ENCODE measurements around the gene POLR3G.

Gene POLR3G

DNA sequence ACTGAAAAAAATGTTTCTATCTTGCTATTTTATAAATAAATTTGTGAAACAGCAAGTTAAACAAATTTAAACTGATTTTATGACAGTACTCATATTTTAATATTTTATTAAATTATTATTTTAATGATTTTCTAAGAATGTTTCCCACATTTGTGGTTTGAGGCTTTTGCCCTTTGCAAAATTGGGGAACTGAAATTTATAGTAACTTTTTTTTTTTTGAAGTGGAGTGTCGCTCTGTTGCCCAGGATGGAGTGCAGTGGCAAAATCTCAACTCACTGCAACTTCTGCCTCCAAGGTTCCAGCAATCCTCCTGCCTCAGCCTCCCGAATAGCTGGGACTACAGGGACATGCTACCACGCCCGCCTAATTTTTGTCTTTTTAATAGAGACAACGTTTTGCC is 76.7 kb downstream of the POLR3G start:
- peaks cover 24% of the 10 kb centered on the region for H3K4me1 ChIP-seq (ENCODE audit: insufficient read depth, low read length)
- H3K9me3 ChIP-seq (ENCODE audit: control insufficient read depth, insufficient read depth, low read length), result no peaks in the 10 kb centered on the region
- no peak overlapping the region for H3K9ac ChIP-seq (ENCODE audit: low read depth, low read length)
- H3K36me3 ChIP-seq (ENCODE audit: insufficient read depth, low read length), result no peaks in the 10 kb centered on the region

DNA sequence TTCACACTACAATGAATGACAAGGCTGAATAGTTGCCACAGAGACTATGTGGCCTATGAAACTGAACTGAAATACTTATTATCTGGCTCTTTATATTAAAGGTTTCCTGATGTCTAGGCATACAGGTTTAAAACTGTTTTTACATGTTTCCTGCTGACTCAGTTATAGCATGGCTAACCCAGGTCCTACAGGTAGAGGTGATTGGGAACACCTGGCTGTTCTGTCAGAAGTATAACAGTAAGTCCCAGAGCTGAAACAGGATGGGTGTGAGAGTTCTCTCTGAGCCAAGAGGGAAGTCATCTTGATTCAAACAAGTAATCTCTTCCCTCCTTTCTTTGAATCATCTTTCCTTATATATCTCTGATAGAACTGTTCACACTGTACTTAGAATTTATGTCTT is 79.0 kb downstream of the POLR3G start:
- Histone ChIP-seq H3K9me3 (ENCODE audit: control insufficient read depth, insufficient read depth, low read length) (no peaks in the 10 kb centered on the region), H3K9ac (ENCODE audit: low read depth, low read length) (no peak overlapping the region)

DNA sequence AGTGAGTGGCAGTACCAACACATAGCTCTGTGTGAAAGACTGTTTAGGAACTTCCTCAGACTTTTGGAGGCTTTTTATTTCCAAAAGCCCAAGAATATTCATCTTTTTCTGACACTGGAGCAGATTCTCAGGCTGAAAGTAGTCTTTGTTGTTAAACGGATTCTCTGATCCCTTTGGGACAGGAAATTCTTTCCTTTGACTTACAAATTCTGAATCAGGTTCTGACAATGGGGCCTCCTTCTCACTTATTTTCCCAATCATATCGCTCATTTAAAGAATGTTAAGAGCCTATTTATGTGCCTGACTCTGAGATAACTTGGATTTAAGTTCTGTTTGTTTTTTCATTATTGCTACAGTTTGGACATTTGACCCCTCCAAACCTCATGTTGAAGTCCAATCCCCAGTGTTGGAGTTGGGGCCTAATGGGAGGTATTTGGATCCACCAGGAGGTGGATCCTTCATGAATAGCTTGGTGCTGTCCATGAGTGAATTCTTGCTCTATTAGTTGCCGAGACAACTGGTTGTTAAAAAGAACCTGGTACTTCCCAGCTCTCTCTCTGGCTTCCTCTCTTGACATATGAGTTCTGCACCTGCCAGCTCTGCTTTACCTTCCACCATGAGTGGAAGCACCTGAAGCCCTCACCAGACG is 79.8 kb downstream of the POLR3G start:
- H3K9me3 ChIP-seq (ENCODE audit: control insufficient read depth, insufficient read depth, low read length), result no peaks in the 10 kb centered on the region
- no peaks in the 10 kb centered on the region for H3K36me3 ChIP-seq (ENCODE audit: insufficient read depth, low read length)
- no peak overlapping the region for H3K9ac ChIP-seq (ENCODE audit: low read depth, low read length)
- H3K4me1 ChIP-seq (ENCODE audit: insufficient read depth, low read length), result peaks cover 31% of the 10 kb centered on the region

More for the DNA sequence above, 79.0 kb downstream of the POLR3G start:
- H3K36me3 ChIP-seq (ENCODE audit: insufficient read depth, low read length), result no peaks in the 10 kb centered on the region
- H3K4me1 ChIP-seq (ENCODE audit: insufficient read depth, low read length), result peaks cover 31% of the 10 kb centered on the region

DNA sequence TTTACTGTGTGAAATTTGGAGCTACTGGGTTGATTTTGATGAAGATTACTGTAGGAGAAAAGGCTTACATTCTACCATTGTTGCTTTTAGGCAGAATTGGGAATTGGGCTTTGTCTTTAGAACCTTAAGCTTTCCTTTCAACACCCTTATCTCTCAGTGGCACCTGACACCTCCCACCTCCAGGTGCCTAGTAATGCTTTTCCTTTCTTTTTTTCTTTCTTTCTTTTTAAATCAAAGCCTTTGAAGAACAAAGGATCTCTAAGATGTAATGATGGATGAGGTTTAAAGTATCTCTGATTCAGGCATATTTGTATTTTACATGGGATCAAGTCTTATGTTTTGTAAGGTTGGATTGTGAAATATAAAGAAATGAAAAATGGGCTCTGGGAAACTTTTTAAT is 81.0 kb downstream of the POLR3G start:
- Histone ChIP-seq H3K9ac (ENCODE audit: low read depth, low read length) (no peak overlapping the region), H3K9me3 (ENCODE audit: control insufficient read depth, insufficient read depth, low read length) (no peaks in the 10 kb centered on the region), H3K36me3 (ENCODE audit: insufficient read depth, low read length) (no peaks in the 10 kb centered on the region), H3K4me1 (ENCODE audit: insufficient read depth, low read length) (peaks cover 31% of the 10 kb centered on the region)

DNA sequence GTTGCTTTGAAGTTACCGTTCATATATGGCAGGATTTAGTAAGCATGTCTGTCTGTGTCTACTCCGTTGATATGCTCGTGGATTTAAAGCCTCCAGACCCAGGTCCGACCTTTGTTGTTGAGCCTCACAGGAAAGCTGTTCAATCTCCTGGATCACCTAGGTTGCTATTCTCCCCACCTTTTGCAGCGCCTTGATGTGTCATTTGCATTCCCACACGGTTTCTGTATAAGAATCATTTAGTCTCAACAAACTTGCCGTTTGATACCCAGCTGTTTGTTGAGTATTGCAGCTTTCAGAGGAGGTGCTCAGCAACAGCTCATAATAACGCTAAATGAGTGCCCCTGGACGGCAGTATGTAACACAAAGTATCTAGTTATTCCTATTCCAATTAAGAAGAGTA is 82.7 kb downstream of the POLR3G start:
- H3K4me1 ChIP-seq (ENCODE audit: insufficient read depth, low read length), result peaks cover 43% of the 10 kb centered on the region
- H3K9ac ChIP-seq (ENCODE audit: low read depth, low read length), result peak overlapping the region; percentile 82
- no peaks in the 10 kb centered on the region for H3K36me3 ChIP-seq (ENCODE audit: insufficient read depth, low read length)
- no peaks in the 10 kb centered on the region for H3K9me3 ChIP-seq (ENCODE audit: control insufficient read depth, insufficient read depth, low read length)

DNA sequence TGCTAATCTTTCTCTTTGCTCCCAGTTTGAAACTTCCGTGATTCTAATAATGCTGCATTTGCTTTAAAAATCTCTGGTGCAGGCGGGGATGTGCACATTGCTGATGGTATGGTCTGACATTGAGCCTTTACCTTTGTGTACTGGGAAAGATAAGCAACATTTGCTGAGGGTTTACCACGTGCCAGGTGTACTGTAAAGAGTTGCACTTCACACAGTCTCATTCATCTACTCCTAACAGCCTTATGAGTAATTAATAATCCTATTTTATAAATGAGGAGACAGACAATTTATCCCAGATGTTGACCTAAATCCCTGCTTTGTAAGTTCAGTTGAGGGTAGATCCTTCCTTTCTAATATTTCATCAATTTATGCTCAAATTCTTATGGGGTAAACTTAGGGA is 83.2 kb downstream of the POLR3G start:
- H3K36me3 ChIP-seq (ENCODE audit: insufficient read depth, low read length), result no peaks in the 10 kb centered on the region
- no peaks in the 10 kb centered on the region for H3K9me3 ChIP-seq (ENCODE audit: control insufficient read depth, insufficient read depth, low read length)
- H3K9ac ChIP-seq (ENCODE audit: low read depth, low read length), result peak overlapping the region; percentile 82
- peaks cover 45% of the 10 kb centered on the region for H3K4me1 ChIP-seq (ENCODE audit: insufficient read depth, low read length)

DNA sequence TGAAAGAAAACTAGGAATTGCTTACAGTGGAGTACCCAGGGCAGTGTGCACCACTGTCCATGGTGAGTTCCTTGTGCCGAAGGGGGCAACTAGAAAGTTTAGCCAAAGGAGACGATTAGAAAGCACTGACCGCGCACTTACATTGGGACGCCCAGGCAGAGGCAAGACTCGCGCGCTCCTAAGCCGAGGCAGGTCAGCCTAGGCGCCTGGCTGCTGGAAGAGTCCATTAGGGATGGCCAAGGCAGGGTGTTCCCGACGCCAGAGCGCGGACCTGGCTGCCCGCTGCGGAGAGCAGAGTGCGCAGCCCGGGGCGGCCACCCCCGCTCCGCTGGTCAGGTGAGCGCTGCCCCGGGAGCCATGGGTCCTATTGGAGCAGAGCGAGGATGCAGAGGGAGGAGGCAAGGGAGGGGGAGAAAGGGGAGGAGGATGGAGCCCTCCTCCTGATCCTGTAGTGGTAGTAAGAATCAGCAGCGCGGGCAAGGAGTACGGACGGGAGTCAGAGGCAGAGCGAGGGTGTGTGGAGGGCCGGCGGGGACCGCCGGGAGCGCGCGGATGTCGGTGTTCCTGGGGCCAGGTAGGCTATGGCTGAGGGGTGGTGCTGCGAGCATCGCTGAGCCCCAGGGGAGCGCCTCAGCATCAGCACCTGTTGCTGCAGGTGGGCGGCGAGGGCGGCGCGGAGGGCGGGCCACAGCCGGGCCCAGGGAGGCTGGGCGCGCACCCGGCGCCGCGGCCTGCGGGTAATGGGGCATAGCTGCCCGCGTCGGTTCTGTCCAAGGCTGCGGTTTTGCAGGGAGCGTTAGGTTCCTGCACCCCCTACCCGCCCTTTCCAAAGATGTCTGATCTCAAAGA is 83.9 kb downstream of the POLR3G start, which contains the start of gene ADGRV1:
ADGRV1 (plus strand) TSS at position 454 of the 849 bp plus-strand sequence; CDS start at position 553, 99 bp downstream.
- Histone ChIP-seq H3K4me1 (ENCODE audit: insufficient read depth, low read length) (peaks cover 51% of the 10 kb centered on the region), H3K9me3 (ENCODE audit: control insufficient read depth, insufficient read depth, low read length) (no peaks in the 10 kb centered on the region), H3K9ac (ENCODE audit: low read depth, low read length) (peak within 1 kb of the TSS; percentile 82), H3K36me3 (ENCODE audit: insufficient read depth, low read length) (no peaks in the 10 kb centered on the region)

- Histone ChIP-seq H3K36me3 (ENCODE audit: insufficient read depth, low read length) (no peaks in the 10 kb centered on the region), H3K9me3 (ENCODE audit: control insufficient read depth, insufficient read depth, low read length) (no peaks in the 10 kb centered on the region)
Observed at GRCh38 chr5:90560771-90561170, 86.1 kb downstream of the POLR3G start.

DNA sequence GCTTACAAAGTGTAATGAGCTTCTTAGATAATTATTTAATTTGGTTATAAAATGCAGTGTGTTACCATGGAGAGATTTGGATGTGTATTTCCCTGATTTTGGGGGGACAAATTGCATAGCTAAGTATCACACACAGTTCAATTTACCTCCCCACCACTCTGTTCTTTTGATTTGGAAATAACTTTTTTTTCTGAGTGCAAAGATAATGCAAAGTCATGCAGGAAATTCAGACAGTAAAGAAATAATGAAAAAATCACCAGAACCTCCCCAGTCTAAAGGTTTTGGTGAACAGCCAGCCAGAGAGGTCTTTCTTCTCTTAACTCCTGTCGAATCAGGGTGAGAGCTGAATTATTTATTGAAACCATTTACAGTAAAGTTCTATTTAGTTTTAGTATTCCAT is 87.1 kb downstream of the POLR3G start:
- no peaks in the 10 kb centered on the region for H3K9me3 ChIP-seq (ENCODE audit: control insufficient read depth, insufficient read depth, low read length)
- no peak overlapping the region for H3K9ac ChIP-seq (ENCODE audit: low read depth, low read length)
- H3K4me1 ChIP-seq (ENCODE audit: insufficient read depth, low read length), result peaks cover 34% of the 10 kb centered on the region
- no peaks in the 10 kb centered on the region for H3K36me3 ChIP-seq (ENCODE audit: insufficient read depth, low read length)

More at GRCh38 chr5:90560771-90561170, 86.1 kb downstream of the POLR3G start:
- peaks cover 40% of the 10 kb centered on the region for H3K4me1 ChIP-seq (ENCODE audit: insufficient read depth, low read length)
- H3K9ac ChIP-seq (ENCODE audit: low read depth, low read length), result no peak overlapping the region

DNA sequence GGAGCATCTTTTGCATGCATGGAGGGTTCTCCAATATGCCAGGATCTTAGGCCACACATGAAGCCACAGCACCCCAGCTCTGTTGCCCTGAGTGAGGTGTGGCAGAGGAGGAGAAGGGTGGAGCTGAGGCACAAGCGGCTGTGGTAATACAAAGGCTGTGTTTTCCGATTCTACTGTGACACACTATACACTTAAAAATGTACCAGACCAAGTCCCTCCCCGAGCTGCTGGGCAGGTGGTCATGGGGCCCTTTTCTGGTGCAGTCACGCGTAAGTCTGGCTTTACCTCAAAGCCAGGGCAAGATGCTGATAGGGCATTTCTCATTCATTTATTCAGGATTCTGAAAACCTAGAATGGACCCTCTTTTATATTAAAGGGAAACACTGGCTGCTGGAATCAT is 87.7 kb downstream of the POLR3G start:
- Histone ChIP-seq H3K9me3 (ENCODE audit: control insufficient read depth, insufficient read depth, low read length) (no peaks in the 10 kb centered on the region), H3K36me3 (ENCODE audit: insufficient read depth, low read length) (no peaks in the 10 kb centered on the region), H3K4me1 (ENCODE audit: insufficient read depth, low read length) (peaks cover 29% of the 10 kb centered on the region), H3K9ac (ENCODE audit: low read depth, low read length) (no peak overlapping the region)

DNA sequence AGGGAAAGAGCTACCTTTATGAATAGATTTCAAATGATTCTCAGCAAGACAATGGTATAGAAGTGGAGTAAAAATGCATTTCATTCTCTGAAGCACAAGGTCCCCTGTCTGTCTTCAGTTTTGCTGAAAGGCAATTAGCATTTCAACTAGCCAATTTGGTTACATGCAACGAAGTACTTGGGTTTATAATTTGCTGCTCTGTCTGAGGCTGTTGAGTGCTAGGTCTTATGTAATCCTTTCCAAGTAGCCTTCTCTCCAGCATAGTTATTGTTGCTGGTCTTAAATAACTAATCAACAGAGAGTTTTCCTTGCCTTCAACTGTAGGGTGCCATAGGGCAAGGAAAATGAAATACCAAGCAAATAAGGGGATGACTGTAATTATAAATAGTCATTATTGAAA is 88.4 kb downstream of the POLR3G start:
- no peaks in the 10 kb centered on the region for H3K9me3 ChIP-seq (ENCODE audit: control insufficient read depth, insufficient read depth, low read length)
- H3K36me3 ChIP-seq (ENCODE audit: insufficient read depth, low read length), result no peaks in the 10 kb centered on the region
- H3K4me1 ChIP-seq (ENCODE audit: insufficient read depth, low read length), result peaks cover 28% of the 10 kb centered on the region; the same call in 1 of the 2 replicates
- H3K9ac ChIP-seq (ENCODE audit: low read depth, low read length), result no peak overlapping the region
